HUES48 (cell line): ENCODE results near the gene CD164.

Experiments used
- H3K27ac ChIP-seq: one replicate; pipeline ENCODE4 v1.7.0; 2013; ENCODE audit warnings: low read depth, low read length, inconsistent platforms
- H3K27me3 ChIP-seq: 2 replicates; pipeline ENCODE4 v1.6.1; 2013; ENCODE audit warnings: mild to moderate bottlenecking, low read length; ENCODE audit not compliant: control insufficient read depth, insufficient read depth
- H3K36me3 ChIP-seq: 2 replicates; pipeline ENCODE4 v1.6.1; 2013; ENCODE audit warnings: low read length; ENCODE audit not compliant: control insufficient read depth, insufficient read depth
- H3K4me1 ChIP-seq: 2 replicates; pipeline ENCODE4 v1.6.1; 2013; ENCODE audit warnings: mild to moderate bottlenecking, low read length; ENCODE audit not compliant: control insufficient read depth, insufficient read depth
- H3K4me3 ChIP-seq: 2 replicates; pipeline ENCODE4 v1.5.1; 2013; ENCODE audit warnings: mild to moderate bottlenecking, low read depth, low read length
- H3K9ac ChIP-seq: 2 replicates; pipeline ENCODE4 v1.6.1; 2013; ENCODE audit warnings: mild to moderate bottlenecking, low read depth, low read length, moderate library complexity
- H3K9me3 ChIP-seq: 2 replicates; pipeline ENCODE4 v1.6.1; 2013; ENCODE audit warnings: low read length; ENCODE audit not compliant: control insufficient read depth, insufficient read depth

The CD164 gene

DNA sequence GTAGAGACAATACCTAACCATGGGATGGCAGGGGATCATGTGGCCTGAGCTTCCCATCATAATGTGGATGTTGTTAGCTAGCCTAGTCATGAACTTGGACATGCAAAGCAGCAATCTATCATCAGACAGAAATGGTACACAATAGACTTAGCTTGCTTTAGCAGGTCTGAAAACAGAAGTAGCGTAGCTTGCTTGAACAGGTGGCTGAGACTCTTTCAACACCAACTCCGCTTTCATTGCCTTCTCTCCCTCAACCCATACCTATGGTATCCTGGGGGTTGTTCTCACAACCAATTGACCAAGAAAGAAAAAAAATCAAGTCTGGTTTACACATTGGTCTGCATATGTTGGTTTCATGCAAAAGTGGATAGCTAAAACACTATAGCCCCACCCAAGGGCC lies 23.0 kb downstream of the CD164 start:
- H3K9ac ChIP-seq, result no peak overlapping the region
- no peak overlapping the region for H3K4me3 ChIP-seq
- no peaks in the 10 kb centered on the region for H3K4me1 ChIP-seq
- H3K27ac ChIP-seq, result no peak overlapping the region
- peaks cover 29% of the 10 kb centered on the region for H3K36me3 ChIP-seq
- H3K9me3 ChIP-seq, result 0 out of 2 replicates have a peak, but pooled peaks cover 4% of the 10 kb centered on the region
- no peaks in the 10 kb centered on the region for H3K27me3 ChIP-seq

DNA sequence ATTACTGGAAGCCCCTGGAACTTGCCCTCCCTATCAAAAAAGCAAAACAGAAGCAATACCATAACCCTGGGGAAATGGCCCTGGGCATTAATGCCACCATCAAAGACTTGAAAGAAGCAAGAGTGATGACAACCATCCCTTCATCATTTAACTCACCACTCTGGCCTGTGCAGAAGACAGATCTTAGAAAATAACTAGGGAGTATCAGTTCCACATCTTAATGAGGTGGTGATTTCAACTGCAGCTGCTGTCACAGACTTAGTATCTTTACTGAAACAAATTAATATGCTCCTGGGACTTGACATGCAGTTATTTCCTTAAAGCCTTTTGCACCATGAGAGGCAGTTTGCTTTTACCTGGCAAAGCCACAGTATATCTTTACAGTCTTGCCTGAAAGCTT lies 24.1 kb downstream of the CD164 start:
- H3K36me3 ChIP-seq, result peaks cover 26% of the 10 kb centered on the region

DNA sequence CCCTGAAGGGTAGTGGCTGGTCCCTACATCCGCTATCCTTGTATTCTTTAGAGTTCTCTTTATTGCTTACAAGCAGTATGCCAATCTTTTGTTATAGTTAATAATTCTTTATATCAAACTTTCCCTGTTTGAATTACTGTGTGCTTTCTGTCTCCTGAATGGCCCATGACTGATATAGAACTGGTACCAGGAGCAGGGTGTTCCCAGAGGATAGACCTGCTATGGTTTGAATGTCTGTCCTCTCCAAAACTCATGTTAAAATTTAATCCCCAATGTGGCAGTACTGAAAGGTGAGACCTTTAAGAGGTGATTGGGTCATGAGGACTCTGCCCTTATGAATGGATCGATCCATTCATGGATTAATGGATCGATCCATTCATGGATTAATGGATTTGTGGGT lies 26.0 kb downstream of the CD164 start:
- Histone ChIP-seq H3K4me3 (no peak overlapping the region), H3K4me1 (no peaks in the 10 kb centered on the region), H3K27me3 (no peaks in the 10 kb centered on the region), H3K36me3 (peaks cover 15% of the 10 kb centered on the region; the same call in 1 of the 2 replicates), H3K27ac (no peak overlapping the region), H3K9me3 (0 out of 2 replicates have a peak, but pooled peaks cover 4% of the 10 kb centered on the region), H3K9ac (no peak overlapping the region)

More for the DNA sequence above, 24.1 kb downstream of the CD164 start:
- H3K9me3 ChIP-seq, result 0 out of 2 replicates have a peak, but pooled peaks cover 4% of the 10 kb centered on the region
- H3K9ac ChIP-seq, result no peak overlapping the region
- no peak overlapping the region for H3K27ac ChIP-seq
- H3K27me3 ChIP-seq, result no peaks in the 10 kb centered on the region
- no peaks in the 10 kb centered on the region for H3K4me1 ChIP-seq
- no peak overlapping the region for H3K4me3 ChIP-seq

DNA sequence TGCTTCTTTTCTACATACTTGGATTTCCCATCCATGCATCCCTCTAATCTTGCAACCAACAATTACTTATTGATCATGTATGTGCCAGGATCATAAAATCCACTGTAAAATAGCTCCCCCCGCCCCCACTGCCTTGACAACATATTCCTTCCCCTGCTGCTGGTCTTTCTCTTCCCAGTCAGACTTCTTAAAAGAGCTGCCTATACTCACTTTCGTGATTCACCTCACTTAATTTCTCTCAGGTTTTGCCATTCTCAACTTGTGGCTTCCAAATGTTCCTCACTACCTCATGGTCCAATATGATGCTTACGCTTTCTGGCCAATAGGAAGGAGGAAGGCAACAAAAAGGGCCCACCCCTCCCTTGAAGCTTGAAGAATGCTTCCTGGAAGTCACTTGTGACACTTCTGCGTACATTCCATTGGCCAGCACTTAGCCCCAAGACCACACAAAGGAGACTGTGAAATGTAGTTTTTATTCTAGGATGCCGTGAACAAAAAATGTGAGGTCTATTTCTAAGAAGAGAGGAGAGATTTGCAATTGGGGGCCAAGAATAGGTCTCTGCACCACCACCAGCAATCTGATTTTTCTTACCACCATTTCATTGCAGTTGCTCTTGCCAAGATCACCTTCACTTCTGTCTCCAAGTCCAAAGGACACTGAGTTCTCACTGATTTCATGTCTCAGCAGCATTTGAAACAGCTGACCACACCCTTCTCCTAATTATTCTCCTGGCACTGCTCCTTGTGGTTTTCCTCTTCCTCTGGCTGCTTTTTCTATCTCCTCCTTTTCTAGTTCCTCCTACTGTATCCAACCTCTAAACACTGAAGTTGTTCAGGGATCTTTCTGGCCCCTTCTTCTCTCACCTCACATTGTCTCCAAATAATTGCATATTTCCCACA lies 30.8 kb downstream of the CD164 start:
- Histone ChIP-seq H3K4me3 (no peak overlapping the region), H3K9ac (no peak overlapping the region), H3K27me3 (no peaks in the 10 kb centered on the region), H3K4me1 (no peaks in the 10 kb centered on the region), H3K36me3 (0 out of 2 replicates have a peak, but pooled peaks cover 7% of the 10 kb centered on the region), H3K9me3 (0 out of 2 replicates have a peak, but pooled peaks cover under 1% of the 10 kb centered on the region), H3K27ac (no peak overlapping the region)

DNA sequence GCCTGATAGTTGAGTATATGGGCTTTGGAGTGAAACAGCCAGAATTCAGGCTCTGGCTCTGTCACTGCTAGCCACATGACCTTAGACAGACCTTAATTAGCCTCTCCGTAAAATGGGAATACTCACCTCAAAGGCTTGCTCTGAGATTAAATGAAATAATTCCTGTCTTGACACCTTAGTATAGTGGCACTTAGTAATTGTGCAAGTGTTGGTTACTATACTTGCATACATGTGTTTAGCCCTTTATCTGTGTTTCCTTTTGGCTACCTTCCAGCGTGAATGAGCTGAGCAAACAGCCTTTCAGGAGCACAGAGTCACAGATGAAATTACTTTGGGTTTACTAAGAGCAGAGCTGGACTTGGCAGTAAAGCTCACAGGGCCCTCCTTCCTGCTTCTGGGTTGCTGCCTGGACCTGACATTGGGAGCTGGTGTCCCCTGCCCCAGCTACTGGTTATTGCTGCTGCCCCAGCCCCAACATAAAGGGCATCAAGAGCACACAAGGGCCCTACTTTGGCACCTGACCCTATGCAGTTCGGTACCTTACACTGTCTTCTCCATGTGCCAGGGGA lies 32.8 kb downstream of the CD164 start:
- Histone ChIP-seq H3K4me1 (no peaks in the 10 kb centered on the region), H3K27me3 (no peaks in the 10 kb centered on the region), H3K36me3 (0 out of 2 replicates have a peak, but pooled peaks cover 2% of the 10 kb centered on the region), H3K27ac (no peak overlapping the region), H3K4me3 (no peak overlapping the region), H3K9ac (no peak overlapping the region), H3K9me3 (no peaks in the 10 kb centered on the region)

DNA sequence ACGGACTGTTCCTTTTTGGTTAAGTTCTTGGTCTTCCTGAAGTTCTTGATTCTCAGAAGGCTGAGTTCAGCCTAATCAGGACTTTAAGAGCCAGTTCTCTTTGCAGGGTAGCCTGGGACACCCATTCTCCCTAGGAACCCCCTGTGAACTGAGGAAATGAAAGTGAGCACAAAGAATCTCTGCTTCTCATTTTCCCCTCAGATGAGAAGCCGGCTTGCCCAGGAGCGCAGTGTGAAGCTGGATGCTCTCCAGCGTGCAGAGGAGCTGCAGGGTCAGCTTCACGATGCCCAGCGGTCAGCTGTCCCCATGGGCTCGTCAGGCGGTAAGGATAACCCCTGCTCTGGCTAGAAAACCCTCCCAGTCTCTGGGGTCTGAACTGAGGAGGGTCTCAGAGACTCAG lies 34.0 kb downstream of the CD164 start:
- no peaks in the 10 kb centered on the region for H3K4me1 ChIP-seq
- no peak overlapping the region for H3K27ac ChIP-seq
- no peaks in the 10 kb centered on the region for H3K36me3 ChIP-seq
- H3K9ac ChIP-seq, result no peak overlapping the region
- H3K27me3 ChIP-seq, result no peaks in the 10 kb centered on the region
- no peak overlapping the region for H3K4me3 ChIP-seq
- H3K9me3 ChIP-seq, result no peaks in the 10 kb centered on the region

DNA sequence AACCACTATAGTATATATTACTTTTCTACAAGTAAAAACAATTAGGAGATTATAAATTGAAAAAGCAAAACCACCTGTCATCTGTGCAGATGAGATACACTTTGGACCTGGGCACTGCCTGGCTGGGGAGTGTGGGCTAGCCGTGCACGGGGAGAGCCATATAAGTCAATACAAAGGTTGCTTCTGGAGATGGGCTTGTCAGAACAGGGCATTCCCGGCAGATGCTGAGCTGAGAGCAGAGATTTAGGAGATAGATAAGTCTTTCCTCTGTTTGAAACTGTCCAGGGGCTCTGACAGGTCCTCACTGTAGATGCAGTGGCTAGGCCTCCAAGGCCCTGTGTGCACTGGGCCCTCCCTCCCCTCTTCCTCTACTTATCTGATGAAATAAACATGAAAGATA lies 34.5 kb downstream of the CD164 start:
- Histone ChIP-seq H3K27ac (no peak overlapping the region), H3K36me3 (no peaks in the 10 kb centered on the region), H3K4me3 (no peak overlapping the region), H3K9ac (no peak overlapping the region), H3K27me3 (no peaks in the 10 kb centered on the region), H3K9me3 (no peaks in the 10 kb centered on the region), H3K4me1 (no peaks in the 10 kb centered on the region)

DNA sequence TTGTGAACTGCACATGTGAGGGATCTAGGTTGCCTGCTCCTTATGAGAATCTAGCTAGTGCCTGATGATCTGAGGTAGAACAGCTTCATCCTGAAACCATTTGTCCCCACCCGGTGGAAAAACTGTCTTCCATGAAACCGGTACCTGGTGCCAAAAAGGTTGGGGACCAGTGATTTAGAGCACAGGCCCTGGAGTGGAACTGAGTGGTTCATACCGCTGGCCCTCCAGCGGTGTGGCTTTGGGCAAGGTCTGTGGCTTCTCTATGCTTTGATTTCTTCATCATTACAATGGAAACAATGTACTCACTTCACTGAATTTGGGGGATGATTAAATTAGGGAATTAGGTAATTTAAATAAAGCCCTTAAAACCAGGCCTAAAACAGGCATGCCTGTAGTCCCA lies 36.3 kb downstream of the CD164 start:
- Histone ChIP-seq H3K9ac (no peak overlapping the region), H3K4me1 (no peaks in the 10 kb centered on the region), H3K9me3 (no peaks in the 10 kb centered on the region), H3K36me3 (no peaks in the 10 kb centered on the region), H3K27ac (no peak overlapping the region), H3K27me3 (no peaks in the 10 kb centered on the region), H3K4me3 (no peak overlapping the region)

DNA sequence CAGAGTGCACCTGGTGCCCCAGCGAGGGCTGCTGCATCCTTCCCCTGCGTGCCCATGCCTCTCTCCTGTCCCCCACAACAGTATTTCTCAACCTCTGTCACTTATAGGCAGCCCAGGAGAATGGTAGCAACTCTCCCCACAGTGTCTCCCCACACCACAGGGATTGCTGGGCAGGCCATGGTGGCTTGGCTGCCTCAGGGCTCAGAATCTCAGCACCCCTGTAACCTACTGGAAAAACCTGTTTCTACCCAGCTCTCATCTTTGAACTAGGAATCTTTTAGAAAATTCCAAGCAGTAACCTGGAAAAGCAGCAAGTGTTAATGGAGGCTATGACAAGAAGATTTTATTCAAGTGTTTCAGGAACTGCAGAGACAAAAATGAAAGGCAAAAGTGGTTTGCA lies 38.0 kb downstream of the CD164 start:
- H3K4me1 ChIP-seq, result no peaks in the 10 kb centered on the region

DNA sequence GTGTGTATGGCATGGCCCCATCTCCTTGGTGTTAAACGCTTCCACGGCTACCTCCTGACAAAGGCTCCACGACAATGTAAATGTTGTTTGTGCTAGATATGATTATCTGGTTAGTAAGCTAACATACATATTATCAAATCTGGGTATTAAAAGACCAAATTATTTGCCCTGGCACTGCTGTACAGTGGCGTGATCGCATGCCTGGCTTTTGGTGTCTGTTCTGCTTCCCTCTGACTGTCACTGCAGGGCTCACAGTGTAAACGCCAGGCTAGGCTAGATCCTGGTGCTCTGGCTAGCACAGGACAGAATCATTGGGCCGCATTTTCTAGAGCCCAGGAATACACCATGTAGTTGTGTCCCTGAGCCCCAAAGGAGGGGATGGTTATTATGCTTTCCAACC lies 38.7 kb downstream of the CD164 start:
- H3K9ac ChIP-seq, result no peak overlapping the region
- no peak overlapping the region for H3K4me3 ChIP-seq
- no peaks in the 10 kb centered on the region for H3K9me3 ChIP-seq
- H3K27ac ChIP-seq, result no peak overlapping the region
- H3K36me3 ChIP-seq, result no peaks in the 10 kb centered on the region
- H3K27me3 ChIP-seq, result no peaks in the 10 kb centered on the region
- H3K4me1 ChIP-seq, result no peaks in the 10 kb centered on the region

More for the DNA sequence above, 38.0 kb downstream of the CD164 start:
- Histone ChIP-seq H3K9ac (no peak overlapping the region), H3K27me3 (no peaks in the 10 kb centered on the region), H3K27ac (no peak overlapping the region), H3K36me3 (no peaks in the 10 kb centered on the region), H3K4me3 (no peak overlapping the region), H3K9me3 (no peaks in the 10 kb centered on the region)

DNA sequence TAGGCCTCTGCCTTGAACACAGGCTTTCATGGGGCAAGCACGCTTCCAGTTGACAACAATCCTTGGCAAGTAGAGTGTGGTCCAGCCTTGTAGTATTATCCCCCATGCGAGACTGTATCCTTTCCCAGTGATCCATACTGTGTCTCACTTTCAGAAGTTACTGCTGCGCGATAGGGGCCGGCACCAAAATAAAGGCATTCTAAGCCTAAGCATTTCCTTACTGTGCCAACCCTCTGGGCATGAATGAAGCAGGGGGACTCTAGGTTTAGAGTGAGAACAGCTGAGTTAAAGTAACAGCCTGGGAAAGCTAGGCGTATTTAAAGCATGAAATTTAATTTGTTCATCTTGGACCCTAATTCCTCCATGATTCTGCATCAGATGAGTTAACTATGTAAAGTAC lies 39.4 kb downstream of the CD164 start:
- H3K4me1 ChIP-seq, result no peaks in the 10 kb centered on the region
- H3K9ac ChIP-seq, result no peak overlapping the region
- no peak overlapping the region for H3K4me3 ChIP-seq
- no peaks in the 10 kb centered on the region for H3K9me3 ChIP-seq
- no peaks in the 10 kb centered on the region for H3K27me3 ChIP-seq
- no peak overlapping the region for H3K27ac ChIP-seq
- H3K36me3 ChIP-seq, result no peaks in the 10 kb centered on the region
